ENCODE measurements around the gene SPOCK1. TPM values are rescaled to one million over a fixed set of nuclear protein-coding genes. Genes with fewer than 3 reads are reported as not detected.

SPOCK1 gene
- polyA plus RNA-seq, 1 experiment: 76.0 TPM

- ChIA-PET CTCF (interaction anchor here (0.6 to 1.4 kb wide), 2 partner anchors 173 to 523 kb away, joined by 3 to 7 read pairs; partner anchors contain the start of gene SPOCK1), POLR2A (no interaction called here)
- no peak for TF ChIP-seq CTCF (IDR thresholded peaks at IDR 0.05; ENCODE audit: low read depth, low read length)
- no peak overlapping the region for H3K27ac ChIP-seq (ENCODE audit: low read depth, low read length)
- DNase-seq (ENCODE audit: low read depth, low spot score): no peak
- no peaks in the 10 kb centered on the region for H3K27me3 ChIP-seq (ENCODE audit: control insufficient read depth, insufficient read depth, low read length)
- no peak overlapping the region for H3K4me3 ChIP-seq (ENCODE audit: low read depth, low read length)
- no peaks in the 10 kb centered on the region for H3K9me3 ChIP-seq (ENCODE audit: control insufficient read depth, insufficient read depth, low read length)
These were observed 173.4 kb downstream of the SPOCK1 start for GRCh38 chr5:137325721-137326120.

GRCh38 chr5:137320056-137321045, 178.8 kb downstream of the SPOCK1 start:
- no peaks in the 10 kb centered on the region for H3K9me3 ChIP-seq (ENCODE audit: control insufficient read depth, insufficient read depth, low read length)
- no peak overlapping the region for H3K4me3 ChIP-seq (ENCODE audit: low read depth, low read length)
- CTCF ChIA-PET: interaction anchor here (0.5 to 4.3 kb wide), 115 partner anchors 8 to 1070 kb away, joined by 3 to 127 read pairs (median 5); partner anchors contain the start of gene SPOCK1
- DNase-seq (ENCODE audit: low read depth, low spot score): peak; percentile 8
- POLR2A ChIA-PET: interaction anchor here (1.2 kb wide), 1 partner anchor 178 kb away, joined by 3 read pairs; no protein-coding TSS in a partner anchor
- peak; percentile 90 for TF ChIP-seq CTCF (IDR thresholded peaks at IDR 0.05; ENCODE audit: low read depth, low read length)
- H3K27me3 ChIP-seq (ENCODE audit: control insufficient read depth, insufficient read depth, low read length): peaks cover 4% of the 10 kb centered on the region
- H3K27ac ChIP-seq (ENCODE audit: low read depth, low read length): no peak overlapping the region

GRCh38 chr5:137318027-137318426, 181.1 kb downstream of the SPOCK1 start:
- TF ChIP-seq CTCF (IDR thresholded peaks at IDR 0.05; ENCODE audit: low read depth, low read length): no peak
- H3K27ac ChIP-seq (ENCODE audit: low read depth, low read length): no peak overlapping the region
- ChIA-PET CTCF (interaction anchor here (0.6 to 1.4 kb wide), 4 partner anchors 27 to 338 kb away, joined by 3 to 6 read pairs (median 5); partner anchors contain the start of gene SPOCK1), POLR2A (no interaction called here)
- H3K9me3 ChIP-seq (ENCODE audit: control insufficient read depth, insufficient read depth, low read length): no peaks in the 10 kb centered on the region
- no peak overlapping the region for H3K4me3 ChIP-seq (ENCODE audit: low read depth, low read length)
- H3K27me3 ChIP-seq (ENCODE audit: control insufficient read depth, insufficient read depth, low read length): peaks cover 4% of the 10 kb centered on the region
- no peak for DNase-seq (ENCODE audit: low read depth, low spot score)

GRCh38 chr5:137316346-137316736, 182.8 kb downstream of the SPOCK1 start:
- ChIA-PET POLR2A (no interaction called here), CTCF (interaction anchor here (1.0 to 1.4 kb wide), 3 partner anchors 27 to 426 kb away, joined by 3 read pairs; no protein-coding TSS in a partner anchor)
- no peak for TF ChIP-seq CTCF (IDR thresholded peaks at IDR 0.05; ENCODE audit: low read depth, low read length)
- Histone ChIP-seq H3K27me3 (ENCODE audit: control insufficient read depth, insufficient read depth, low read length) (peaks cover 4% of the 10 kb centered on the region), H3K9me3 (ENCODE audit: control insufficient read depth, insufficient read depth, low read length) (no peaks in the 10 kb centered on the region), H3K4me3 (ENCODE audit: low read depth, low read length) (no peak overlapping the region), H3K27ac (ENCODE audit: low read depth, low read length) (no peak overlapping the region)
- no peak for DNase-seq (ENCODE audit: low read depth, low spot score)

All from AG04450 (cell line).